SK-N-SH (cell line): ENCODE measurements around the gene IKBKE. TPM values are rescaled to one million over a fixed set of nuclear protein-coding genes. Genes with fewer than 3 reads are reported as not detected.
A peak's percentile ranks its signal among the peaks of the same experiment; 100 is the strongest.

Experiments
- CTCF ChIA-PET: fragments of 300-600, 350-600 bp; formaldehyde crosslinking; extraction: SDS; loops from one replicate; lab custom pipeline; 2021; lab: Yijun Ruan, JAX
- POLR2A ChIA-PET: fragments of 350-600 bp; sonication (Branson Sonifier 250); formaldehyde crosslinking; extraction: SDS; loops from one replicate; lab custom pipeline; 2020; ENCODE audit warnings: antibody characterized with exemption, inconsistent platforms; lab: Yijun Ruan, JAX
- DNase-seq: peaks from one replicate; pipeline ENCODE4 v3.0.0; 2012
- H2AFZ ChIP-seq: fragments of 200-600 bp; sonication (generic); 2 replicates; pipeline ENCODE4 v1.8.1; 2016; ENCODE audit warnings: antibody characterized with exemption, mild to moderate bottlenecking, low read depth
- H3F3A ChIP-seq: fragments of 200-600 bp; sonication (generic); replicated peaks from 2 replicates; pipeline ENCODE3; 2016; ENCODE audit warnings: antibody characterized with exemption, mild to moderate bottlenecking; ENCODE audit not compliant: insufficient read depth
- H3K27ac ChIP-seq, 2 experiments: fragments of 200-500 bp in 1 of 2; fragments of 200-600 bp in 1 of 2; sonication (Bioruptor generic) in 1 of 2; sonication (generic), shearing (Covaris generic) in 1 of 2; 2 replicates each; pipeline versions ENCODE4 v1.5.1 to v1.6.1; 2014 to 2016; ENCODE audit warnings: low read depth in 2 of 2, inconsistent platforms in 1 of 2, low read length in 1 of 2, mild to moderate bottlenecking in 1 of 2, mixed read lengths in 1 of 2
- H3K27me3 ChIP-seq: fragments of 200-600 bp; sonication (generic), shearing (Covaris generic); 2 replicates; pipeline ENCODE4 v1.6.1; 2016; ENCODE audit warnings: mixed run types; ENCODE audit not compliant: insufficient read depth
- H3K36me3 ChIP-seq, 2 experiments: fragments of 200-500 bp in 1 of 2; fragments of 200-600 bp in 1 of 2; sonication (Bioruptor generic) in 1 of 2; sonication (generic) in 1 of 2; replicated peaks in 1 of 2; 2 replicates each; pipeline versions ENCODE3 to v1.5.1; 2014 to 2016; ENCODE audit warnings: low read length in 1 of 2, mild to moderate bottlenecking in 1 of 2; ENCODE audit not compliant: insufficient read depth in 2 of 2, control insufficient read depth in 1 of 2
- H3K4me1 ChIP-seq, 2 experiments: fragments of 200-500 bp in 1 of 2; fragments of 200-600 bp in 1 of 2; sonication (Bioruptor generic) in 1 of 2; sonication (generic), shearing (Covaris generic) in 1 of 2; 2 replicates each; pipeline versions ENCODE4 v1.5.1 to v1.6.1; 2014 to 2016; ENCODE audit warnings: low read depth in 1 of 2, low read length in 1 of 2, mixed run types in 1 of 2; ENCODE audit not compliant: insufficient read depth in 2 of 2, control insufficient read depth in 1 of 2
- H3K4me2 ChIP-seq: fragments of 200-600 bp; sonication (generic), shearing (Covaris generic); 2 replicates; pipeline ENCODE4 v1.6.1; 2017; ENCODE audit warnings: mixed run types
- H3K4me3 ChIP-seq, 2 experiments: fragments of 200-500 bp in 1 of 2; fragments of 200-600 bp in 1 of 2; sonication (Bioruptor generic) in 1 of 2; sonication (generic), shearing (Covaris generic) in 1 of 2; 2 replicates each; pipeline versions ENCODE4 v1.5.1 to v1.8.1; 2014 to 2016; ENCODE audit warnings: low read depth in 2 of 2, inconsistent platforms in 1 of 2, low read length in 1 of 2, mild to moderate bottlenecking in 1 of 2, mixed read lengths in 1 of 2, moderate library complexity in 1 of 2
- H3K79me2 ChIP-seq: fragments of 200-600 bp; sonication (generic); 2 replicates; pipeline ENCODE4 v1.8.1; 2017; ENCODE audit warnings: mild to moderate bottlenecking; ENCODE audit not compliant: insufficient read depth
- H3K9ac ChIP-seq: fragments of 200-600 bp; sonication (generic); 2 replicates; pipeline ENCODE4 v1.6.1; 2017; ENCODE audit warnings: mixed run types
- H3K9me2 ChIP-seq: fragments of 200-600 bp; sonication (generic); 2 replicates; pipeline ENCODE4 v1.6.1; 2017; ENCODE audit warnings: mixed run types
- H3K9me3 ChIP-seq: fragments of 200-600 bp; sonication (generic); 2 replicates; pipeline ENCODE4 v1.6.1; 2017; ENCODE audit warnings: mixed run types, mild to moderate bottlenecking, moderate library complexity
- H4K20me1 ChIP-seq: fragments of 200-600 bp; sonication (generic); 2 replicates; pipeline ENCODE4 v1.6.1; 2017; ENCODE audit warnings: mild to moderate bottlenecking, mixed run types; ENCODE audit not compliant: insufficient read depth
- CTCF ChIP-seq: fragments of 200-600 bp; sonication (generic); IDR thresholded peaks from 2 replicates; pipeline ENCODE4 v1.6.1; 2017; ENCODE audit warnings: antibody characterized with exemption, mild to moderate bottlenecking, moderate library complexity
- ELF1 ChIP-seq: IDR thresholded peaks from 2 replicates; pipeline ENCODE4 v1.4.0; 2012
- EP300 ChIP-seq, 2 experiments: IDR thresholded peaks; 2 replicates each; pipeline versions ENCODE4 v1.4.0 to v1.6.1; 2012; ENCODE audit warnings: borderline replicate concordance in 1 of 2, low read depth in 1 of 2, low read length in 1 of 2
- EZH2phosphoT487 ChIP-seq: fragments of 200-600 bp; sonication (generic); IDR thresholded peaks from 2 replicates; pipeline ENCODE4 v1.6.1; 2017; ENCODE audit warnings: low read depth, mixed run types, mild to moderate bottlenecking, antibody characterized with exemption, moderate library complexity, borderline replicate concordance
- FOSL2 ChIP-seq: IDR thresholded peaks from 2 replicates; pipeline ENCODE4 v1.4.0; 2012; ENCODE audit warnings: low read depth, mild to moderate bottlenecking, moderate library complexity, borderline replicate concordance
- FOXM1 ChIP-seq: IDR thresholded peaks from 2 replicates; pipeline ENCODE4 v1.4.0; 2012; ENCODE audit warnings: low read depth, mild to moderate bottlenecking
- GATA2 ChIP-seq: sonication (generic); formaldehyde crosslinking; IDR thresholded peaks from 2 replicates; pipeline ENCODE4 v1.5.0; 2020; ENCODE audit warnings: mild to moderate bottlenecking, missing genetic modification reagents
- JUND ChIP-seq: IDR thresholded peaks from 2 replicates; pipeline ENCODE4 v1.4.0; 2012
- MEF2A ChIP-seq: IDR thresholded peaks from 2 replicates; pipeline ENCODE4 v1.4.0; 2012; ENCODE audit warnings: low read depth, borderline replicate concordance
- MXI1 ChIP-seq: IDR thresholded peaks from 2 replicates; pipeline ENCODE4 v1.6.1; 2012; ENCODE audit warnings: mild to moderate bottlenecking, low read depth, low read length, improper control_type of control experiment
- NFIC ChIP-seq: IDR thresholded peaks from 2 replicates; pipeline ENCODE4 v1.4.0; 2012; ENCODE audit warnings: borderline replicate concordance
- NRF1 ChIP-seq: IDR thresholded peaks from 2 replicates; pipeline ENCODE4 v1.6.1; 2012; ENCODE audit warnings: low read depth, mild to moderate bottlenecking, low read length
- RAD21 ChIP-seq: IDR thresholded peaks from 2 replicates; pipeline ENCODE4 v1.6.1; 2012; ENCODE audit warnings: mild to moderate bottlenecking, low read length
- RCOR1 ChIP-seq: fragments of 150-350 bp; IDR thresholded peaks from 2 replicates; pipeline ENCODE4 v1.6.1; 2017; ENCODE audit warnings: antibody characterized with exemption, low read length
- RFX5 ChIP-seq: IDR thresholded peaks from 2 replicates; pipeline ENCODE4 v1.6.1; 2012; ENCODE audit warnings: mild to moderate bottlenecking, improper control_type of control experiment, low read length
- RXRA ChIP-seq: IDR thresholded peaks from 2 replicates; pipeline ENCODE4 v1.4.0; 2012; ENCODE audit warnings: low read depth, mild to moderate bottlenecking, borderline replicate concordance
- TAF1 ChIP-seq: IDR thresholded peaks from 2 replicates; pipeline ENCODE4 v1.6.1; 2012; ENCODE audit warnings: low read depth, mild to moderate bottlenecking, low read length, moderate library complexity, borderline replicate concordance
- TCF12 ChIP-seq: IDR thresholded peaks from 2 replicates; pipeline ENCODE4 v1.4.0; 2012
- TEAD4 ChIP-seq: IDR thresholded peaks from 2 replicates; pipeline ENCODE4 v1.4.0; 2012; ENCODE audit warnings: mild to moderate bottlenecking, borderline replicate concordance; ENCODE audit not compliant: insufficient read depth
- USF1 ChIP-seq: IDR thresholded peaks from 2 replicates; pipeline ENCODE4 v1.4.0; 2012; ENCODE audit warnings: low read depth, borderline replicate concordance
- YY1 ChIP-seq: IDR thresholded peaks from 2 replicates; pipeline ENCODE4 v1.4.0; 2012; ENCODE audit warnings: low read depth, mild to moderate bottlenecking
- ZBTB33 ChIP-seq: IDR thresholded peaks from 2 replicates; pipeline ENCODE4 v1.4.0; 2012; ENCODE audit warnings: low read depth, borderline replicate concordance
- WGBS: methylation state at CpG from one replicate; pipeline ENCODE4 v1.1.6; 2017; ENCODE audit warnings: low lambda C conversion rate; 5-methylcytosine and 5-hydroxymethylcytosine counted together
- polyA plus RNA-seq, 3 experiments: library from polyadenylated mRNA; depleted of rRNA; stranded (reverse); fragments of >200 nt; gene quantifications; 2 replicates each; pipeline ENCODE4 v1.2.3, GENCODE V29; 2012
- TF ChIP-seq, protein P1 (sequence below): fragments of 150-350 bp; IDR thresholded peaks from 2 replicates; pipeline ENCODE4 v1.6.1; 2016; ENCODE audit warnings: mild to moderate bottlenecking, low read depth, low read length
- TF ChIP-seq, protein P2 (sequence below): fragments of 150-350 bp; IDR thresholded peaks from 2 replicates; pipeline ENCODE4 v1.6.1; 2017; ENCODE audit warnings: antibody characterized with exemption, low read length, low read depth, borderline replicate concordance
- TF ChIP-seq, protein P3 (sequence below): IDR thresholded peaks from 2 replicates; pipeline ENCODE4 v1.4.0; 2012; ENCODE audit warnings: low read depth
- TF ChIP-seq, protein P4 (sequence below): IDR thresholded peaks from 2 replicates; pipeline ENCODE4; 2012

The IKBKE gene
- polyA plus RNA-seq, 1 of the 3 experiments (the other 2 are of a cell fraction) = 14.5 TPM

- no peaks in the 10 kb centered on the region for H3K9me3 ChIP-seq
- H3K4me3 ChIP-seq = no peak overlapping the region
- DNase-seq = peak; percentile 83
- ChIA-PET POLR2A (interaction anchor here (1.5 kb wide), 1 partner anchor 156 kb away, joined by 3 read pairs; the partner anchor contains the start of gene EIF2D), CTCF (interaction anchor here (0.9 to 1.7 kb wide), 8 partner anchors 8 to 156 kb away, joined by 3 to 12 read pairs (median 4); partner anchors contain the start of gene EIF2D)
- no peak overlapping the region for H2AFZ ChIP-seq
- no peaks in the 10 kb centered on the region for H3F3A ChIP-seq
- peaks cover 22 to 33% of the 10 kb centered on the region in 2 experiments for H3K4me1 ChIP-seq
- no peaks in the 10 kb centered on the region for H3K9me2 ChIP-seq
- peak overlapping the region in 1 of 2 experiments; percentile 67; a peak in 2 of 4 replicates for H3K27ac ChIP-seq
- 37% methylated on average over 12 of the region's 12 CpGs for WGBS
- H3K4me2 ChIP-seq = no peak overlapping the region
- H3K27me3 ChIP-seq = no peaks in the 10 kb centered on the region
- H4K20me1 ChIP-seq = no peaks in the 10 kb centered on the region
- H3K79me2 ChIP-seq = no peaks in the 10 kb centered on the region
- no peak overlapping the region for H3K9ac ChIP-seq
- H3K36me3 ChIP-seq = peaks cover 37 to 67% of the 10 kb centered on the region in 2 experiments
- no peak for TF ChIP-seq NRF1
- no peak for TF ChIP-seq ZBTB33
- TF ChIP-seq USF1 = 0 out of 2 replicates have a peak, but pooled peaks have one; percentile 38
- no peak for TF ChIP-seq ELF1
- TF ChIP-seq GATA2 (CRISPR knock-in tag) = peak; percentile 68
- TF ChIP-seq CTCF = no peak
- TF ChIP-seq TCF12 = peak; percentile 42; the same call in 1 of the 2 replicates
- TF ChIP-seq EP300 (IDR thresholded peaks at IDR 0.05; ENCODE audit: borderline replicate concordance in 1 of 2, low read depth in 1 of 2, low read length in 1 of 2) = peak in 1 of 2 experiments; percentile 78; a peak in 2 of 4 replicates
- no peak for TF ChIP-seq EZH2phosphoT487
- no peak for TF ChIP-seq TAF1
- TF ChIP-seq NFIC = peak; percentile 90
- TF ChIP-seq, protein P1, sequence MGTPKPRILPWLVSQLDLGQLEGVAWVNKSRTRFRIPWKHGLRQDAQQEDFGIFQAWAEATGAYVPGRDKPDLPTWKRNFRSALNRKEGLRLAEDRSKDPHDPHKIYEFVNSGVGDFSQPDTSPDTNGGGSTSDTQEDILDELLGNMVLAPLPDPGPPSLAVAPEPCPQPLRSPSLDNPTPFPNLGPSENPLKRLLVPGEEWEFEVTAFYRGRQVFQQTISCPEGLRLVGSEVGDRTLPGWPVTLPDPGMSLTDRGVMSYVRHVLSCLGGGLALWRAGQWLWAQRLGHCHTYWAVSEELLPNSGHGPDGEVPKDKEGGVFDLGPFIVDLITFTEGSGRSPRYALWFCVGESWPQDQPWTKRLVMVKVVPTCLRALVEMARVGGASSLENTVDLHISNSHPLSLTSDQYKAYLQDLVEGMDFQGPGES = no peak
- TF ChIP-seq FOSL2 = no peak
- no peak for TF ChIP-seq RXRA
- TF ChIP-seq, protein P2, sequence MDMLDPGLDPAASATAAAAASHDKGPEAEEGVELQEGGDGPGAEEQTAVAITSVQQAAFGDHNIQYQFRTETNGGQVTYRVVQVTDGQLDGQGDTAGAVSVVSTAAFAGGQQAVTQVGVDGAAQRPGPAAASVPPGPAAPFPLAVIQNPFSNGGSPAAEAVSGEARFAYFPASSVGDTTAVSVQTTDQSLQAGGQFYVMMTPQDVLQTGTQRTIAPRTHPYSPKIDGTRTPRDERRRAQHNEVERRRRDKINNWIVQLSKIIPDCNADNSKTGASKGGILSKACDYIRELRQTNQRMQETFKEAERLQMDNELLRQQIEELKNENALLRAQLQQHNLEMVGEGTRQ = no peak
- no peak for TF ChIP-seq YY1
- TF ChIP-seq TEAD4 = no peak
- TF ChIP-seq JUND = no peak
- no peak for TF ChIP-seq MEF2A
- TF ChIP-seq, protein P3, sequence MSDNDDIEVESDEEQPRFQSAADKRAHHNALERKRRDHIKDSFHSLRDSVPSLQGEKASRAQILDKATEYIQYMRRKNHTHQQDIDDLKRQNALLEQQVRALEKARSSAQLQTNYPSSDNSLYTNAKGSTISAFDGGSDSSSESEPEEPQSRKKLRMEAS = no peak
- peak; percentile 85 for TF ChIP-seq MXI1
- TF ChIP-seq FOXM1 = no peak
- TF ChIP-seq, protein P4, sequence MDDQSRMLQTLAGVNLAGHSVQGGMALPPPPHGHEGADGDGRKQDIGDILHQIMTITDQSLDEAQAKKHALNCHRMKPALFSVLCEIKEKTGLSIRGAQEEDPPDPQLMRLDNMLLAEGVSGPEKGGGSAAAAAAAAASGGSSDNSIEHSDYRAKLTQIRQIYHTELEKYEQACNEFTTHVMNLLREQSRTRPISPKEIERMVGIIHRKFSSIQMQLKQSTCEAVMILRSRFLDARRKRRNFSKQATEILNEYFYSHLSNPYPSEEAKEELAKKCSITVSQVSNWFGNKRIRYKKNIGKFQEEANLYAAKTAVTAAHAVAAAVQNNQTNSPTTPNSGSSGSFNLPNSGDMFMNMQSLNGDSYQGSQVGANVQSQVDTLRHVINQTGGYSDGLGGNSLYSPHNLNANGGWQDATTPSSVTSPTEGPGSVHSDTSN = peak; percentile 54
- TF ChIP-seq RAD21 = no peak; the same call in 1 of the 2 replicates
- TF ChIP-seq RCOR1 = peak; percentile 83; the same call in 1 of the 2 replicates
- no peak for TF ChIP-seq RFX5
These were observed 14.5 kb upstream of the IKBKE start for GRCh38 chr1:206455666-206456344.
